ENCODE data around the gene CRTAC1.
A peak's percentile ranks its signal among the peaks of the same experiment; 100 is the strongest.

The CRTAC1 gene

DNA sequence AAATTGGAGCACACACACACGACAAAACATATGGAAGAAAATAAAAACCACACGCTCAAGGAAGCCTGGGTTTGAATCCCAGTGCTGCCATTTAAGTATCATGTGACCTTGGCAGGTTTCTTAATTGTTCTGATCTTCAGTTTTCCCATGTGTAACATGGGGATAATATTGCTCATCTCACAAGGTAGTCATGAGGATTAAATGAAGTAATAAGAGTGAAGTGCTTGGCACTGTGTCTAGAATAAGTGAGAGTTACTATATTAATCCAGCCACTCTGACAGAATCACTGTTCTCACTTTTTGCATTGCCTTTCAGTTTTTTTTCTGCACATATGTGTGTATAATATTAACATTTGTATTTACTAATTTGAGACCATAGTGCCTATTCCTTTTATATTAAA lies 137.5 kb downstream of the CRTAC1 start:
- no peak overlapping the region for H3K4me2 ChIP-seq (ENCODE audit: low read length, poor library complexity, severe bottlenecking)
- 55% methylated on average over 2 of the region's 2 CpGs for WGBS
- no peak overlapping the region for H2AK5ac ChIP-seq (ENCODE audit: low read length, severe bottlenecking)
- H3K4me3 ChIP-seq (ENCODE audit: insufficient read depth in 1 of 2, low read depth in 1 of 2, low read length in 2 of 2) = no peak overlapping the region
- no peak overlapping the region for H4K91ac ChIP-seq (ENCODE audit: low read length)
- no peak overlapping the region for H4K8ac ChIP-seq (ENCODE audit: low read length)
- no peak overlapping the region for H2AFZ ChIP-seq (ENCODE audit: low read depth, low read length)
- no peak overlapping the region for H3K23ac ChIP-seq (ENCODE audit: low read length in 2 of 2)
- H3K18ac ChIP-seq (ENCODE audit: low read depth in 1 of 2, low read length in 2 of 2) = no peak overlapping the region
- H3K27me3 ChIP-seq (ENCODE audit: control insufficient read depth in 1 of 2, insufficient read depth in 1 of 2, low read length in 2 of 2) = peaks cover 27 to 34% of the 10 kb centered on the region in 2 experiments
- H3K36me3 ChIP-seq (ENCODE audit: control insufficient read depth in 1 of 2, insufficient read depth in 2 of 2, low read depth in 1 of 2, low read length in 2 of 2) = no peaks in the 10 kb centered on the region
- H3K79me1 ChIP-seq (replicated peaks; ENCODE audit: low read length, poor library complexity, severe bottlenecking) = no peaks in the 10 kb centered on the region
- H2BK12ac ChIP-seq (ENCODE audit: low read length in 2 of 2) = no peak overlapping the region
- H2BK5ac ChIP-seq (ENCODE audit: low read depth, low read length, poor library complexity, severe bottlenecking) = no peak overlapping the region
- DNase-seq = no peak
- no peak overlapping the region for H2BK120ac ChIP-seq (ENCODE audit: low read depth, low read length)
- no peak overlapping the region for H2BK15ac ChIP-seq (ENCODE audit: low read depth, poor library complexity, severe bottlenecking)
- no peaks in the 10 kb centered on the region for H3K9me3 ChIP-seq (ENCODE audit: control insufficient read depth, low read length)
- H3K27ac ChIP-seq (ENCODE audit: low read length, poor library complexity, severe bottlenecking) = no peak overlapping the region
- peaks cover 19% of the 10 kb centered on the region for H3K4me1 ChIP-seq (ENCODE audit: control insufficient read depth, insufficient read depth, low read depth, low read length)
- no peak overlapping the region for H3K9ac ChIP-seq (ENCODE audit: low read length)
- H3K14ac ChIP-seq (ENCODE audit: low read length in 2 of 2) = no peak overlapping the region
- no peak overlapping the region for H3K4ac ChIP-seq (ENCODE audit: low read depth in 1 of 2, low read length in 2 of 2)

GRCh38 chr10:97892506-97892905 lies 137.9 kb downstream of the CRTAC1 start:
- Histone ChIP-seq H3K4ac (ENCODE audit: low read depth in 1 of 2, low read length in 2 of 2) (no peak overlapping the region), H3K36me3 (ENCODE audit: control insufficient read depth in 1 of 2, insufficient read depth in 2 of 2, low read depth in 1 of 2, low read length in 2 of 2) (no peaks in the 10 kb centered on the region), H4K91ac (ENCODE audit: low read length) (no peak overlapping the region), H3K18ac (ENCODE audit: low read depth in 1 of 2, low read length in 2 of 2) (no peak overlapping the region), H3K27ac (ENCODE audit: low read length, poor library complexity, severe bottlenecking) (no peak overlapping the region), H3K9me3 (ENCODE audit: control insufficient read depth, low read length) (no peaks in the 10 kb centered on the region), H4K8ac (ENCODE audit: low read length) (no peak overlapping the region), H2BK12ac (ENCODE audit: low read length in 2 of 2) (no peak overlapping the region), H3K23ac (ENCODE audit: low read length in 2 of 2) (no peak overlapping the region), H2BK15ac (ENCODE audit: low read depth, poor library complexity, severe bottlenecking) (no peak overlapping the region), H3K79me1 (replicated peaks; ENCODE audit: low read length, poor library complexity, severe bottlenecking) (no peaks in the 10 kb centered on the region), H3K9ac (ENCODE audit: low read length) (no peak overlapping the region), H2BK5ac (ENCODE audit: low read depth, low read length, poor library complexity, severe bottlenecking) (no peak overlapping the region), H3K27me3 (ENCODE audit: control insufficient read depth in 1 of 2, insufficient read depth in 1 of 2, low read length in 2 of 2) (peaks cover 24 to 30% of the 10 kb centered on the region in 2 experiments), H3K4me3 (ENCODE audit: insufficient read depth in 1 of 2, low read depth in 1 of 2, low read length in 2 of 2) (no peak overlapping the region), H2AK5ac (ENCODE audit: low read length, severe bottlenecking) (no peak overlapping the region), H3K14ac (ENCODE audit: low read length in 2 of 2) (no peak overlapping the region), H2AFZ (ENCODE audit: low read depth, low read length) (no peak overlapping the region), H2BK120ac (ENCODE audit: low read depth, low read length) (no peak overlapping the region), H3K4me2 (ENCODE audit: low read length, poor library complexity, severe bottlenecking) (no peak overlapping the region), H3K4me1 (ENCODE audit: control insufficient read depth, insufficient read depth, low read depth, low read length) (peaks cover 23% of the 10 kb centered on the region)
- 94% methylated on average over 2 of the region's 2 CpGs for WGBS
- no peak for DNase-seq

DNA sequence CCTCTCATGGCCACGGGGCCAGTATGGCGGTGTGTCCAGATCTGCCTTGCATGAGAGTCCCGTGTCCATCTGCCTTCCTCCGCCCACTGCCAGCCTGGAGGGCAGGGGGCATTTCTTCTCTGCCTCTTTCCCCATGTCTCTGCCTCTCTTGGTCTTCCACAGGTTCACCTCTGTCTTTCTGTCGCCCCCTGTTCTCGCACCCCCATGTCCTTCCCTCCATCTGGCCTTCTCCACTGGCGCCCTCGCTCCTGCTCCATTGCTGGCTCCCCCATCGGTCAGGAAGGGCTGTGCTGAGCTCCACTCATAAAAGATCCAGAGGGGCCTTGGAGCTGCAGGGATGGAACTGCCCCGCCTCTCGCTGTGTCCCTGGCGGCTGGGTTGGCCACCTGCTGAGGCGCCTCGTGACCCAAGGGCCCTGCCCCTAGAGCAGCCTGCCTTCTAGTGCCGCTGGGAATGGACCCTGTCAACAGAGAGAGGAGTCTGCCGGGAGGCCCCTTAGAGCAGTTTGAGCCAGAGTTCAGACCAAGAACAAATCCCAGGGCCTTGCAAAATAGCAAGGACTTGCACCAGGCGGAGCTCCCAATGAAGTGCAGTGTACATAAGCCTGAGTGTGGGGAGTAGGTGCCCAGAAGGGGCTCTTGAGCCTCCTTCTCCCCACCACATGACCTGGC lies 138.8 kb downstream of the CRTAC1 start:
- Histone ChIP-seq H2BK12ac (ENCODE audit: low read length in 2 of 2) (no peak overlapping the region), H2AK5ac (ENCODE audit: low read length, severe bottlenecking) (peak overlapping the region; percentile 4), H3K4me3 (ENCODE audit: insufficient read depth in 1 of 2, low read depth in 1 of 2, low read length in 2 of 2) (no peak overlapping the region), H4K8ac (ENCODE audit: low read length) (no peak overlapping the region), H3K23ac (ENCODE audit: low read length in 2 of 2) (no peak overlapping the region), H3K4me2 (ENCODE audit: low read length, poor library complexity, severe bottlenecking) (no peak overlapping the region), H3K9ac (ENCODE audit: low read length) (no peak overlapping the region), H3K27me3 (ENCODE audit: control insufficient read depth in 1 of 2, insufficient read depth in 1 of 2, low read length in 2 of 2) (peaks cover 16 to 26% of the 10 kb centered on the region in 2 experiments), H2AFZ (ENCODE audit: low read depth, low read length) (no peak overlapping the region), H2BK15ac (ENCODE audit: low read depth, poor library complexity, severe bottlenecking) (no peak overlapping the region), H3K4ac (ENCODE audit: low read depth in 1 of 2, low read length in 2 of 2) (no peak overlapping the region), H2BK5ac (ENCODE audit: low read depth, low read length, poor library complexity, severe bottlenecking) (no peak overlapping the region), H2BK120ac (ENCODE audit: low read depth, low read length) (no peak overlapping the region), H3K27ac (ENCODE audit: low read length, poor library complexity, severe bottlenecking) (no peak overlapping the region), H3K9me3 (ENCODE audit: control insufficient read depth, low read length) (no peaks in the 10 kb centered on the region), H3K4me1 (ENCODE audit: control insufficient read depth, insufficient read depth, low read depth, low read length) (peaks cover 25% of the 10 kb centered on the region), H4K91ac (ENCODE audit: low read length) (no peak overlapping the region), H3K14ac (ENCODE audit: low read length in 2 of 2) (no peak overlapping the region), H3K79me1 (replicated peaks; ENCODE audit: low read length, poor library complexity, severe bottlenecking) (no peaks in the 10 kb centered on the region), H3K36me3 (ENCODE audit: control insufficient read depth in 1 of 2, insufficient read depth in 2 of 2, low read depth in 1 of 2, low read length in 2 of 2) (no peaks in the 10 kb centered on the region), H3K18ac (ENCODE audit: low read depth in 1 of 2, low read length in 2 of 2) (no peak overlapping the region)
- DNase-seq = no peak
- WGBS = 83% methylated on average over 17 of the region's 17 CpGs

GRCh38 chr10:97889461-97890265 lies 140.8 kb downstream of the CRTAC1 start:
- Histone ChIP-seq H3K14ac (ENCODE audit: low read length in 2 of 2) (no peak overlapping the region), H2BK12ac (ENCODE audit: low read length in 2 of 2) (no peak overlapping the region), H4K91ac (ENCODE audit: low read length) (peak overlapping the region; percentile 41), H3K23ac (ENCODE audit: low read length in 2 of 2) (no peak overlapping the region), H3K27ac (ENCODE audit: low read length, poor library complexity, severe bottlenecking) (peak overlapping the region; percentile 93), H3K27me3 (ENCODE audit: control insufficient read depth in 1 of 2, insufficient read depth in 1 of 2, low read length in 2 of 2) (peaks cover 3 to 6% of the 10 kb centered on the region in 2 experiments), H3K4me3 (ENCODE audit: insufficient read depth in 1 of 2, low read depth in 1 of 2, low read length in 2 of 2) (no peak overlapping the region), H2BK15ac (ENCODE audit: low read depth, poor library complexity, severe bottlenecking) (no peak overlapping the region), H4K8ac (ENCODE audit: low read length) (no peak overlapping the region), H3K36me3 (ENCODE audit: control insufficient read depth in 1 of 2, insufficient read depth in 2 of 2, low read depth in 1 of 2, low read length in 2 of 2) (no peaks in the 10 kb centered on the region), H3K9ac (ENCODE audit: low read length) (no peak overlapping the region), H3K79me1 (replicated peaks; ENCODE audit: low read length, poor library complexity, severe bottlenecking) (no peaks in the 10 kb centered on the region), H3K4me1 (ENCODE audit: control insufficient read depth, insufficient read depth, low read depth, low read length) (peaks cover 28% of the 10 kb centered on the region), H2BK120ac (ENCODE audit: low read depth, low read length) (no peak overlapping the region), H3K4ac (ENCODE audit: low read depth in 1 of 2, low read length in 2 of 2) (no peak overlapping the region), H2BK5ac (ENCODE audit: low read depth, low read length, poor library complexity, severe bottlenecking) (peak overlapping the region; percentile 94), H2AK5ac (ENCODE audit: low read length, severe bottlenecking) (peak overlapping the region; percentile 60), H3K18ac (ENCODE audit: low read depth in 1 of 2, low read length in 2 of 2) (peak overlapping the region in 1 of 2 experiments; percentile 2), H3K4me2 (ENCODE audit: low read length, poor library complexity, severe bottlenecking) (peak overlapping the region; percentile 39), H2AFZ (ENCODE audit: low read depth, low read length) (no peak overlapping the region), H3K9me3 (ENCODE audit: control insufficient read depth, low read length) (no peaks in the 10 kb centered on the region)
- WGBS = 49% methylated on average over 13 of the region's 18 CpGs
- DNase-seq = peak; percentile 36

All from mesenchymal stem cell (in vitro differentiated cells and primary cell).